GM18870 (cell line): ENCODE measurements around the gene IGF2BP3.

Source experiments
- ATAC-seq: cut with Tn5 transposase; IDR thresholded peaks from one replicate; pipeline ENCODE4 v1.9.1; 2021; ENCODE audit warnings: moderate library complexity; ENCODE audit not compliant: unreplicated experiment

Gene IGF2BP3

DNA sequence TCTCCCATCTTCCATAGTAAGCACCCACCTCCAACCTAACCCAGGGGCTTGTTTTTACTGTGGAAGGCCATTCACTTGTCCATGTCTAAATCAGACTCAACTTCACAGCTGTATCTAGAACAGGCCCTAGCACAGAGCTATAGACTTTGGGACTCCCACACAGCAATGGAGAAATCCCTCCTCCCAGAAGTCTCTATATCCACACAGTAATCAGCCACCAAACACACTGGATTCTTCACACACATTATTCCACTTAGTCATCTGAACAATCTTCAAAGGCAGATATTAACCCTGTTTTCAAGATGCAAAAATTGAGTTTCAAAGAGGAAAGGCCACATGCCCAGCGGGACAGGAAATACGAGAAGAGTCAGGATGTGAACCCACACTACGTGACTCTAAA lies 89.3 kb downstream of the IGF2BP3 start:
- ATAC-seq = no peak

GRCh38 chr7:23380556-23380955 lies 89.7 kb downstream of the IGF2BP3 start:
- no peak for ATAC-seq

- no peak for ATAC-seq
Measured at GRCh38 chr7:23378996-23379395, 91.3 kb downstream of the IGF2BP3 start.

GRCh38 chr7:23377134-23377533 lies 93.2 kb downstream of the IGF2BP3 start:
- no peak for ATAC-seq

GRCh38 chr7:23373151-23374004 lies 96.9 kb downstream of the IGF2BP3 start:
- ATAC-seq = peak; percentile 52

GRCh38 chr7:23372611-23373010 lies 97.7 kb downstream of the IGF2BP3 start:
- no peak for ATAC-seq

- no peak for ATAC-seq
Measured at GRCh38 chr7:23371654-23372053, 98.6 kb downstream of the IGF2BP3 start.

GRCh38 chr7:23369695-23370404 lies 100.4 kb downstream of the IGF2BP3 start:
- no peak for ATAC-seq

DNA sequence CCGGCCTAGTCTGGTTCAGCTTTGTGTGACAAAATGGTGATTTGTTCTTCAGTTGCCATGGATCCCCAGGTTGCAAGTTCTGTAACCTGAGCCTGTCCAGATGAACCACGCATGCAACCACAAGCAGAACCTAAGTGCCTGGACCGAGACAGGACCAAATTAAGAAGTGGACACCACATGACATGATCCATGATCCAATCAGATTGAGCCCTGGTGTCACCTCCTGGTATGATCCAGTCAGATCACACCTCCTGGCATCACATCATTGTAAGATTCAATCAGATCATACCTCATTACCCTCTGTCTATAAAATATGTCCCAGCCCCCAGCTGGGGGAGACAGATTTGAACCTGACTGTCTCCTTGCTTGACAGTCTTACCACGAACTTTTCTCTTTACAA lies 101.2 kb downstream of the IGF2BP3 start:
- no peak for ATAC-seq

- ATAC-seq = no peak
Measured at GRCh38 chr7:23358152-23358674, 112.1 kb downstream of the IGF2BP3 start.

- ATAC-seq = no peak
Measured at GRCh38 chr7:23357190-23358093, 112.8 kb downstream of the IGF2BP3 start.

DNA sequence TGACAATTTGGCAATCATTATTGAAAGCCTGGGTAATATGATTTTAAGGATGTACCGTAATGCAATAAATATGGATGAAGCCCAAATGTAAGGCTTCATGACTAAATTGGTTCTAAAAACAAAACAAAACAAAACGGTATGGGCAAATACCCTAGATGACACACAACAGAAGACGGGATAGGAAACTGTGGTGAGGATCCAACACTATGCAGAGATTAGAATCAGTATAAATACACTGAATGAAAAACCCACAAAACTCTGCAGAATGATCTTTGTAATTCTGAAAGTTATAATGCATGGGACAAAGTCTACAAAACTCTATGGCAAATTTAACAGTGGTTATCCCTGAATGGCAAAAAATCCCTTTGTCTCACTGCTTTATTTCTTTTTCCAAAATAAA lies 113.6 kb downstream of the IGF2BP3 start:
- ATAC-seq = no peak

- no peak for ATAC-seq
Measured at GRCh38 chr7:23356168-23356567, 114.1 kb downstream of the IGF2BP3 start.

- ATAC-seq = no peak
Measured at GRCh38 chr7:23353172-23353571, 117.1 kb downstream of the IGF2BP3 start.

GRCh38 chr7:23350466-23350865 lies 119.8 kb downstream of the IGF2BP3 start:
- ATAC-seq = no peak

- no peak for ATAC-seq
Measured at GRCh38 chr7:23349484-23350157, 120.7 kb downstream of the IGF2BP3 start.

DNA sequence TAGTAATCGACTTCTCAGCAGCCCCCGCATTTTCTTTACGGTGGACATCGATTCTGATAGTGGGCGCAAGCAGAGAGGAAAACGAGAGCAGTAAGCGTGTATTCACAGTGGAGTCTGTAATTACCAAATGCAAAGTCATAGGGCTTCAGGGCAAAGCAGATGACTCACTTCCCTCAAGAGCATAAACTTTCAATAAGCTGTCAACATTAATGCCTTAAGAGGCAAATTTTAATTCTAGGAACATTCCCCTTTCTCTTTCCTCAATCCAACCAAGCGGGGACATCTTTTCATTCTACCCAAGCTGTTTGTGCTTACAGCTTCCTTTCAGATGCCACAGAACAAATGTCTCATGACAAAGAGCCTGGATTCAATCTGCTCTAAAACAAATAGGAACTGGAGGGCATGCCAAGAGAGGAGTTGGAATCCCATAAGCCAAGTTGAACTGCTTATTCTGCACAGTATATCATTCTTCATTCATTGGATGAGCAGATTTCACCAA lies 122.6 kb downstream of the IGF2BP3 start:
- ATAC-seq = no peak

DNA sequence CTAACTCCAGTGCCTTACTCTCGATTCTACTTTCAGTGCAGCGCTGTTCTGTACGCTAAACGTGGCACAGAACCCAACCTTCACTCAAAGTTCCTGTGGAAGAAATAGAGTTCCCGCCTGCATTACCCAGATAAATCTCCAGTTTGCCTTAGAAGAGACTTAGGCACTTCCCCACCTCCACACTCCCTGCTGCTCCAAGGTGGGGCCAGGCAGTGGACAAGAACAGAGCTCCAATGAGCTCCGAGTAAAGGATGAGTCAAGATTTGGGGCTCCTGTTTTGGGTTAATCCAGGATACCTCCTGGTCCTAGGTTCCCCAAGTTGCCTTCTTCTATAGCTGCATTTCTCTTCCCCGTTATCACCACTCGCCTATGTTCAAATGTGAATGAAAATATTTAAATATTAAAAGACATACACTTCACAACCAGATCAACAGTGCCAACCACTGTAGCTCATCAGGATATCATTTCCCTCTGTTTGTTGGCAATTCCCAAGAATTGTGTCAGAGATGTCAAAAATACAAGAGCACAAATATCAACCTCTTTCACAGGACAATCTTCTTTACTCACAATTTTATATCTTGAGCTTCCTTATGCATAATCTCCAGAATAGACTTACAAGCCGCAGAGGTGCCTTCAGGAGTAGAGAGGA lies 123.1 kb downstream of the IGF2BP3 start:
- no peak for ATAC-seq

DNA sequence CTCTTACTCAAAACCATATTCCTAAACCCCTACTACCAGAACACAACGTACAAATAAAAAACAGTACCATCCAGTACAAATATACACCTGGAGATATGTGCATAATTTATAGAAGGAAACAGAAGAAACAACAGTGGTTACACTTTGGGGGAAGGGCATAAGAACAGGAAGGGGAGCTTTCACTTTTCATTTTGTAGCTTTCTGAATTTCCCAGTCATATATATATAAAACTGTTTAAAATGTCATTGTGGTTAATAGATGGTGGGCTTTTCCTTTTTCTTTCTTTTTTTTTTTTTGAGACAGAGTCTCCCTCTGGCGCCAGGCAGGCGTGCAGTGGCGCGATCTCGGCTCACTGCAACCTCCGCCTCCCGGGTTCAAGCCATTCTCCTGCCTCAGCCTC lies 124.0 kb downstream of the IGF2BP3 start:
- no peak for ATAC-seq

DNA sequence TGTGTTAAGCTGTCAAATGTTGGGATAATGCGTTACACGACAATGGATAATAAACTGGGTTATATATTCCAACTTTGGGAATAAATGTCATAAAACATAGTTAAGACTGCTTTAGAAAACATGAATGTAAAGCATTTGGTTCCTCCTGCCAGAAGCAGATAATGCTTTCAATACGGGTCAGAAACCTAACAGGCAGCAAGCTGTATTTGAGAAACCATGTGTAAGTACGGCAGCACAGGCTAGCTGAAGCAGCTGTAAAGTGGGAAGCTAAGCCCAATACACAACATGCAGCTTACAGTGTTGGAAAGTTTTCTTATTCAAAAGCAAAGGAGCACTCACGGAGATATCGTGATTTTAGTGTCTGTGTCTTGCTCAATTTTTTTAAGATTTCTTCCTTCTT lies 124.7 kb downstream of the IGF2BP3 start:
- ATAC-seq = no peak
